HepG2 (cell line): ENCODE data around the gene EIF2B1.

Experiments
- ARNT ChIP-seq: fragments of 450-650 bp; IDR thresholded peaks from 2 replicates; pipeline ENCODE4 v1.6.1; 2017
- KDM5A ChIP-seq: fragments of 200-600 bp; sonication (generic); IDR thresholded peaks from 2 replicates; pipeline ENCODE4 v1.7.0; 2018; ENCODE audit warnings: antibody characterized with exemption, mild to moderate bottlenecking, low read length, borderline replicate concordance
- MXD4 ChIP-seq: IDR thresholded peaks from 2 replicates; pipeline ENCODE4 v1.6.1; 2016; ENCODE audit warnings: mild to moderate bottlenecking, missing biosample characterization, missing genetic modification reagents
- NR2C2 ChIP-seq: sonication (generic); formaldehyde crosslinking; IDR thresholded peaks from 2 replicates; pipeline ENCODE4 v1.4.0; 2020; ENCODE audit warnings: missing genetic modification reagents, mild to moderate bottlenecking, moderate library complexity, borderline replicate concordance
- PHF8 ChIP-seq: sonication (generic); formaldehyde crosslinking; IDR thresholded peaks from 2 replicates; pipeline ENCODE4 v1.5.0; 2020; ENCODE audit warnings: missing genetic modification reagents
- POLR2A ChIP-seq, 2 experiments: IDR thresholded peaks; 2 replicates each; pipeline ENCODE4 v1.6.1; 2011; ENCODE audit warnings: low read depth in 2 of 2, low read length in 2 of 2, mild to moderate bottlenecking in 1 of 2, moderate library complexity in 1 of 2; ENCODE audit not compliant: insufficient read depth in 1 of 2
- SAFB2 ChIP-seq: sonication (generic); formaldehyde crosslinking; IDR thresholded peaks from 2 replicates; pipeline ENCODE4 v1.5.1; 2020; ENCODE audit warnings: missing genetic modification reagents, low read depth, mild to moderate bottlenecking, borderline replicate concordance
- SP4 ChIP-seq: sonication (generic); formaldehyde crosslinking; IDR thresholded peaks from 2 replicates; pipeline ENCODE4 v1.8.1; 2023; ENCODE audit warnings: mild to moderate bottlenecking, missing genetic modification reagents
- THAP9 ChIP-seq: sonication (generic); formaldehyde crosslinking; IDR thresholded peaks from 2 replicates; pipeline ENCODE4; 2020; ENCODE audit warnings: missing genetic modification reagents, mild to moderate bottlenecking, borderline replicate concordance
- ZNF10 ChIP-seq: sonication (generic); formaldehyde crosslinking; IDR thresholded peaks from 2 replicates; pipeline ENCODE4 v1.4.0; 2020; ENCODE audit warnings: mild to moderate bottlenecking, low read depth, missing genetic modification reagents, borderline replicate concordance
- ZNF746 ChIP-seq: sonication (generic); formaldehyde crosslinking; IDR thresholded peaks from 2 replicates; pipeline ENCODE4 v1.8.0; 2022; ENCODE audit warnings: mild to moderate bottlenecking, missing genetic modification reagents
- TF ChIP-seq, protein P1 (sequence below), 2 experiments: fragments of 450-650 bp in 1 of 2; sonication (generic) in 1 of 2; formaldehyde crosslinking in 1 of 2; IDR thresholded peaks; 2 replicates each; pipeline versions ENCODE4 v1.6.1 to v1.8.0; 2016 to 2022; ENCODE audit warnings: antibody characterized with exemption in 1 of 2, mild to moderate bottlenecking in 1 of 2, missing genetic modification reagents in 1 of 2
- TF ChIP-seq, protein P2 (sequence below): sonication (generic); formaldehyde crosslinking; IDR thresholded peaks from 2 replicates; pipeline ENCODE4 v1.5.0; 2020; ENCODE audit warnings: mild to moderate bottlenecking, missing genetic modification reagents, moderate library complexity
- TF ChIP-seq, protein P3 (sequence below): sonication (generic); formaldehyde crosslinking; IDR thresholded peaks from 2 replicates; pipeline ENCODE4 v1.4.0; 2020; ENCODE audit warnings: missing genetic modification reagents, borderline replicate concordance

DNA sequence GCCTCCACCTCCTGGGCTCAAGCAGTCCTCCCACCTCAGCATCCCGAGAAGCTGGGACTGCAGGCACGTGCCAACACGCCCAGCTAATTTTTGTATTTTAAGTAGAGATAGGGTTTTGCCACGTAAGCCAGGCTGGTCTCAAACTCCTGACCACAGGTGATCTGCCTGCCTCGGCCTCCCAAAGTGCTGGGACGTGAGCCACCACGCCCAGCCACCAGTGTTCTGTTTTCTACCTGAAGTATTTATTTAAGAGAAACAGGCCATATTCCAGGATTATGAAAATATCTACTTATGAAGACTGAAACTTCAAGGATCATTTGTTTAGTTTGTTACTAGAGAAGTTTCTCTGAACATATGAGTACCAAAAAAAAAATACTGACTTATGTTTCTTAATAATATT lies 10.4 kb upstream of the EIF2B1 start:
- TF ChIP-seq THAP9 (CRISPR knock-in tag): no peak
- no peak for TF ChIP-seq PHF8
- no peak for TF ChIP-seq ZNF10 (CRISPR knock-in tag)
- TF ChIP-seq, protein P1, sequence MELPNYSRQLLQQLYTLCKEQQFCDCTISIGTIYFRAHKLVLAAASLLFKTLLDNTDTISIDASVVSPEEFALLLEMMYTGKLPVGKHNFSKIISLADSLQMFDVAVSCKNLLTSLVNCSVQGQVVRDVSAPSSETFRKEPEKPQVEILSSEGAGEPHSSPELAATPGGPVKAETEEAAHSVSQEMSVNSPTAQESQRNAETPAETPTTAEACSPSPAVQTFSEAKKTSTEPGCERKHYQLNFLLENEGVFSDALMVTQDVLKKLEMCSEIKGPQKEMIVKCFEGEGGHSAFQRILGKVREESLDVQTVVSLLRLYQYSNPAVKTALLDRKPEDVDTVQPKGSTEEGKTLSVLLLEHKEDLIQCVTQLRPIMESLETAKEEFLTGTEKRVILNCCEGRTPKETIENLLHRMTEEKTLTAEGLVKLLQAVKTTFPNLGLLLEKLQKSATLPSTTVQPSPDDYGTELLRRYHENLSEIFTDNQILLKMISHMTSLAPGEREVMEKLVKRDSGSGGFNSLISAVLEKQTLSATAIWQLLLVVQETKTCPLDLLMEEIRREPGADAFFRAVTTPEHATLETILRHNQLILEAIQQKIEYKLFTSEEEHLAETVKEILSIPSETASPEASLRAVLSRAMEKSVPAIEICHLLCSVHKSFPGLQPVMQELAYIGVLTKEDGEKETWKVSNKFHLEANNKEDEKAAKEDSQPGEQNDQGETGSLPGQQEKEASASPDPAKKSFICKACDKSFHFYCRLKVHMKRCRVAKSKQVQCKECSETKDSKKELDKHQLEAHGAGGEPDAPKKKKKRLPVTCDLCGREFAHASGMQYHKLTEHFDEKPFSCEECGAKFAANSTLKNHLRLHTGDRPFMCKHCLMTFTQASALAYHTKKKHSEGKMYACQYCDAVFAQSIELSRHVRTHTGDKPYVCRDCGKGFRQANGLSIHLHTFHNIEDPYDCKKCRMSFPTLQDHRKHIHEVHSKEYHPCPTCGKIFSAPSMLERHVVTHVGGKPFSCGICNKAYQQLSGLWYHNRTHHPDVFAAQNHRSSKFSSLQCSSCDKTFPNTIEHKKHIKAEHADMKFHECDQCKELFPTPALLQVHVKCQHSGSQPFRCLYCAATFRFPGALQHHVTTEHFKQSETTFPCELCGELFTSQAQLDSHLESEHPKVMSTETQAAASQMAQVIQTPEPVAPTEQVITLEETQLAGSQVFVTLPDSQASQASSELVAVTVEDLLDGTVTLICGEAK (IDR thresholded peaks at IDR 0.05): no peak
- TF ChIP-seq, protein P1 (CRISPR knock-in tag; IDR thresholded peaks at IDR 0.05): no peak
- no peak for TF ChIP-seq KDM5A
- TF ChIP-seq SP4: no peak
- TF ChIP-seq, protein P2, sequence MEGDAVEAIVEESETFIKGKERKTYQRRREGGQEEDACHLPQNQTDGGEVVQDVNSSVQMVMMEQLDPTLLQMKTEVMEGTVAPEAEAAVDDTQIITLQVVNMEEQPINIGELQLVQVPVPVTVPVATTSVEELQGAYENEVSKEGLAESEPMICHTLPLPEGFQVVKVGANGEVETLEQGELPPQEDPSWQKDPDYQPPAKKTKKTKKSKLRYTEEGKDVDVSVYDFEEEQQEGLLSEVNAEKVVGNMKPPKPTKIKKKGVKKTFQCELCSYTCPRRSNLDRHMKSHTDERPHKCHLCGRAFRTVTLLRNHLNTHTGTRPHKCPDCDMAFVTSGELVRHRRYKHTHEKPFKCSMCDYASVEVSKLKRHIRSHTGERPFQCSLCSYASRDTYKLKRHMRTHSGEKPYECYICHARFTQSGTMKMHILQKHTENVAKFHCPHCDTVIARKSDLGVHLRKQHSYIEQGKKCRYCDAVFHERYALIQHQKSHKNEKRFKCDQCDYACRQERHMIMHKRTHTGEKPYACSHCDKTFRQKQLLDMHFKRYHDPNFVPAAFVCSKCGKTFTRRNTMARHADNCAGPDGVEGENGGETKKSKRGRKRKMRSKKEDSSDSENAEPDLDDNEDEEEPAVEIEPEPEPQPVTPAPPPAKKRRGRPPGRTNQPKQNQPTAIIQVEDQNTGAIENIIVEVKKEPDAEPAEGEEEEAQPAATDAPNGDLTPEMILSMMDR: no peak
- TF ChIP-seq, protein P3, sequence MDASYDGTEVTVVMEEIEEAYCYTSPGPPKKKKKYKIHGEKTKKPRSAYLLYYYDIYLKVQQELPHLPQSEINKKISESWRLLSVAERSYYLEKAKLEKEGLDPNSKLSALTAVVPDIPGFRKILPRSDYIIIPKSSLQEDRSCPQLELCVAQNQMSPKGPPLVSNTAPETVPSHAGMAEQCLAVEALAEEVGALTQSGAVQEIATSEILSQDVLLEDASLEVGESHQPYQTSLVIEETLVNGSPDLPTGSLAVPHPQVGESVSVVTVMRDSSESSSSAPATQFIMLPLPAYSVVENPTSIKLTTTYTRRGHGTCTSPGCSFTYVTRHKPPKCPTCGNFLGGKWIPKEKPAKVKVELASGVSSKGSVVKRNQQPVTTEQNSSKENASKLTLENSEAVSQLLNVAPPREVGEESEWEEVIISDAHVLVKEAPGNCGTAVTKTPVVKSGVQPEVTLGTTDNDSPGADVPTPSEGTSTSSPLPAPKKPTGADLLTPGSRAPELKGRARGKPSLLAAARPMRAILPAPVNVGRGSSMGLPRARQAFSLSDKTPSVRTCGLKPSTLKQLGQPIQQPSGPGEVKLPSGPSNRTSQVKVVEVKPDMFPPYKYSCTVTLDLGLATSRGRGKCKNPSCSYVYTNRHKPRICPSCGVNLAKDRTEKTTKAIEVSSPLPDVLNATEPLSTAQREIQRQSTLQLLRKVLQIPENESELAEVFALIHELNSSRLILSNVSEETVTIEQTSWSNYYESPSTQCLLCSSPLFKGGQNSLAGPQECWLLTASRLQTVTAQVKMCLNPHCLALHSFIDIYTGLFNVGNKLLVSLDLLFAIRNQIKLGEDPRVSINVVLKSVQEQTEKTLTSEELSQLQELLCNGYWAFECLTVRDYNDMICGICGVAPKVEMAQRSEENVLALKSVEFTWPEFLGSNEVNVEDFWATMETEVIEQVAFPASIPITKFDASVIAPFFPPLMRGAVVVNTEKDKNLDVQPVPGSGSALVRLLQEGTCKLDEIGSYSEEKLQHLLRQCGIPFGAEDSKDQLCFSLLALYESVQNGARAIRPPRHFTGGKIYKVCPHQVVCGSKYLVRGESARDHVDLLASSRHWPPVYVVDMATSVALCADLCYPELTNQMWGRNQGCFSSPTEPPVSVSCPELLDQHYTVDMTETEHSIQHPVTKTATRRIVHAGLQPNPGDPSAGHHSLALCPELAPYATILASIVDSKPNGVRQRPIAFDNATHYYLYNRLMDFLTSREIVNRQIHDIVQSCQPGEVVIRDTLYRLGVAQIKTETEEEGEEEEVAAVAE (CRISPR knock-in tag): no peak
- no peak for TF ChIP-seq ARNT
- TF ChIP-seq NR2C2: no peak
- no peak for TF ChIP-seq ZNF746 (CRISPR knock-in tag)
- no peak for TF ChIP-seq POLR2A (IDR thresholded peaks at IDR 0.05; ENCODE audit: insufficient read depth in 1 of 2, low read depth in 2 of 2, low read length in 2 of 2)
- TF ChIP-seq MXD4 (CRISPR knock-in tag): no peak
- no peak for TF ChIP-seq SAFB2
